GM21381 (cell line): ENCODE measurements around the gene LCE5A.
"Not testable (repeated sequence)": the region's sequence is repeated elsewhere in the genome, so short reads cannot be mapped to it uniquely, and the experiment has no call there.

Experiments
- ATAC-seq: cut with Tn5 transposase; IDR thresholded peaks from one replicate; pipeline ENCODE4 v1.9.1; 2021; ENCODE audit warnings: mild to moderate bottlenecking, moderate library complexity; ENCODE audit not compliant: unreplicated experiment

The LCE5A gene

DNA sequence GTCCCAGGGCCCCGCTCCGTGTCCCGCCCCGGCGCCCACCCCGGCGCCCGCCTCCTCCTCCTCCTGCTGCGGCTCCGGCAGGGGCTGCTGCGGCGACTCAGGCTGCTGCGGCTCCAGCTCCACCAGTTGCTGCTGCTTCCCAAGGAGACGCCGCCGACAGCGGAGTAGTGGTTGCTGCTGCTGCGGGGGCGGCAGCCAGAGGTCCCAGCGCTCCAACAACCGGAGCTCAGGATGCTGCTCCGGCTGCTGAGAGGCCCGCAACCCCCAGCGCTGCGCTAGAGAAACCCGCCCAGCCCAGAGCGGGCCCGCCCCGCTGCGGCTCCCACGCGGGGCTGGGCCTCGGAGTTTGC lies 4.8 kb downstream of the LCE5A start:
- no peak for ATAC-seq

DNA sequence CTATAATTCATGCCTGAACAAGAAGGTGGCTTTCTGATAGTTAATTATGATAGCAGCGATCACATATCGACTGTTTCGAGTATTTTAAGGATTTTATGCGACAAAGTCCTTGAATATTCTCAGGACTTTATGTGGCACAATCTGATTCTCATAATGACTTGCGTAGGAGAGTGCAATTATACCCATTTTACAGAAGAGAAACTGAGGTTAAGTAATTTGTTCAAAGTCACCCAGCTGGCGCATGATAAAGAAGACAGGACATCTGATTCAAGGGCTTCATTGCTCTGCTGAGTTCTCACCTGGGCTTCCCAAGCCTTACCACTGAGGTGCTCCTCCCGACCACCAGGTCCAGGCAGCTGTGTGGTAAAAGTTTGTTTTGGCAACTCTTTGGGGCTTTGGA lies 5.5 kb downstream of the LCE5A start:
- ATAC-seq: no peak

DNA sequence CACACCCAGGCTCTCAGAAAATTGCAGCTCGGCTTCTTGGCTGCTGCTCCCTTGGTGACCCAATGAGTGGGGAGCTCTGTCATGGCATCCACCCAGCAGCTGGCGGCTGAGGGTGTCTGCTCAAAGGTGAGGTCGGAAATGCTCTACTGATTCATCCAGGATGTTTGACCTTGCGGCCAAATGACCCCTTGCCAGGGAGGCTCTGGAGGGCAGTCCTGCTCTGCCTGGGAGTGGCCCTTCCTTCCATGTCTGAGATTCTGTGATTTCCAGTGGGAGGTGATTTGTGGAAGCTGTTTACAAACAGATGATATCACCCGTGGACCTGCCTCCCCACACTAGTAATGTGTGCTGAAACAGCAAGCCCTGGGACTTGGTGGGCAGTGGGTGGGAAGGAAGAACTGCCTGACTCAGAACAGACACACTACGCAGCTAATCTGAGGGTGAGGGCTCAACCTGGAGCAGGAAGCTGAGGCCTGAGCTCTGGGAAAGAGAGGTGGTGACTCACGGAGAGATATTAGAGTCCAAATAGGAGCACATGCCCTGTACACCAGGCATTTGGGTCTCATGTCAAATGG lies 6.7 kb downstream of the LCE5A start:
- no peak for ATAC-seq

DNA sequence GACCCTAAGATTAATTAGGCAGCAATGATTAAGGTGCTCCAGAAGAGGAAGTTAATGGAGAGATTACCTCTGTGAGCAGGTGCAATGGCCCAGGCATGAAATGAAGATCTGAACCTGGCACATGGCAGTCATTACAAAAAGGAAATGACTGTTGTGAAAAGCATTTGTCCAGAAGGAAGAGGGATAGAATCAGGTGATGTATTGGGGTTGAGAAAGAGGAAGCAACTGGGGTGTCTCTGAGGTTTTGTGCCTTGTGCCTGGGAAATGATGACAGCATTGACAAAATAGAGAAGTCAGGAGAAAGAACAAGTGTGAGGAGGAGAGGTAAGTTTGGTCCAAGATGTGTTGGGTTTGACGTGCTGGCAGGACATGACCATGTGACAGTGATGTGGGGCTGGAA lies 9.2 kb downstream of the LCE5A start:
- ATAC-seq: no peak

DNA sequence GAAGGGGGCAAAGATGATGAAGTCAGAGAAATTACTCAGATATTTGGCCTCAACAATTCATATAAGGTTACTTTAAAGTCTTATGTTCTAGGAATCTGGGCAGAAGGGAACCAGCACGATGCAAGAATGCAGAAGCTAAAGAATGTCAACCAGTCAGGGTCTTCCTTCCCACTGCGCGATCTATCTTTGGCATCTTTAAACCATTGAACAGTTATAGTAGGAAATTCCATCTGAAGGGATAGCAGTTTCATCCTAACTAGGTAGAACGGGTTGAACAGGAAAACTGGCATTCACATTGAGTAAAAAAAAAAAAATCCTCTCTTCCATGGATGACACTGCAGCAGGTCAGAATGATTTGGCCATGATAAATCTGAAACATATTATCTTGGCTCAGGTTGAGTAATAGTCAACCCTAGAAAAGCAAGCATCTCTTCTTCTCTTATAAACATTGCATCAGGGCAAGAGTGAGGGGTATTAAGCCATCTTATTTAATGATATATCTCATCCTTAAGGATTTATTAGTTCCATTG lies 10.0 kb downstream of the LCE5A start:
- no peak for ATAC-seq

DNA sequence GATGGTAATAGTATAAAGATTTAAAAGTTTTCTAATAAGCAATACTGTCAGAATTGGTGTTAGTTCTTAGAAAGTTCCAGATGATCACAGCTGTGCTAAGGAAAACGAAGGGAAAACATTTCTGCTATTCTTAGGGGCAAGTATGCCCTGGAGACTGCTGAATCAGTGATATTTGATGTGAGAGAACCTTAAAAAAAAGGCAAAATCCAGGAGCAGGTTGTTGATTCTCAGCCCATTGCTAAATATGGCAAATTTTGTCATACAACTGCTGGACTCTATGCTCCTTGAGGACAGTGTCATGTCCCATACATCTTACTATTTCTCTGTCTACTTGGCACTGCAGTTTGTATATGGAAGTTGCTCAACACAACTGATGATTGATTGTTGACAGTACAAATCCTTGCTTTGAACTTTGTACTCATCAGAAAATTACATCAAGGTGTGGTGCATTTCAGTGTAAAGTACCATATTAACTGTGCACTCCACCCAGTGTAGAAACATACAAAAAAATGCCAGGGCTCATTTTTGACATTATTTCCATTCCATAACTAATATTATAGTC lies 14.6 kb downstream of the LCE5A start:
- ATAC-seq: no peak

DNA sequence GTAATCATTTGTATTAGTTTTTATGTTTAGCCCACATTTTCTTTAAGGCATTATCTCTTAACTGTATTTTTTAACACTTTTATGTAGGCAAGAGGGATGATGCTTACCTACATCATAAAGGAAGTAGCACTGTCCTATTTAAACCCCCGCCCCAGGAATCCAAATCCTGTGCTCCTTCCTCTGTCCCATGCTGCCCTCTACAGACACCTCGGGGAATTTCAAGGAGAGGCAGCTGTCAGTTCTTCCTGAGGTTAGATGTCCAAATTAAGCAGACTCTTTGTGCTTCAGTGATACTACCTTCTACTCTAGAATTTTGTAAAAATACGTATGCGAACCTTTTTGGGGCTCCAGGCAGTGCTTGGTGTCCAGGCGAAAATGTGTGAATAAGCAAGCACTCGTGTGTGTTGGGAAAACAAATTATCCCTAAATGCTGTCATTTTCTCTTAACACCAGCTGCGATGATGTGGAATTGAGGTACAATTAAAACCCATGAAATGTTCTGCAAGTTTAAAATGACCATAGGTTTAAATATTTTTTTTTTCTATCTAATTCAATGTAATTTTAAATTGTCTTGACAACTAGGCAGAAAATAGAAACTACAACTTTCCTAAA lies 22.8 kb downstream of the LCE5A start:
- ATAC-seq: no peak

DNA sequence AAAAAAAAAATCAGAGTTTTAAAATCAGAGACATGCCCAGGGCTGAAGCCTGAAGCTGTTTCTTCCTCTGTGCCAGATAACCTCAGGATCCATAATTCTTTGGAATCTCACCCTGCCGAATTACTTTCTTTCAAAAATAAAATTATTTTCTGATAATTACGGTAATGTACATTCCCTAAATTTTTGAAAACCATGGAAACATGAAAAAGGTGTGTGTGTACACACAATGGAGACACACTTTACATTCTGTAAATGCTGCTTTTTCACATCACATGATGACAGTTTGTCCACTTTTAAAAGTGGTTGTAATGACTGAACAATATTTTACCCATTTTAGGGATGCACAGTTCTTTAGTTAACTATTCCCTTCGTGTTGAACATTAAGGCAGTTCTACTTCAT lies 25.2 kb downstream of the LCE5A start:
- ATAC-seq: no peak

DNA sequence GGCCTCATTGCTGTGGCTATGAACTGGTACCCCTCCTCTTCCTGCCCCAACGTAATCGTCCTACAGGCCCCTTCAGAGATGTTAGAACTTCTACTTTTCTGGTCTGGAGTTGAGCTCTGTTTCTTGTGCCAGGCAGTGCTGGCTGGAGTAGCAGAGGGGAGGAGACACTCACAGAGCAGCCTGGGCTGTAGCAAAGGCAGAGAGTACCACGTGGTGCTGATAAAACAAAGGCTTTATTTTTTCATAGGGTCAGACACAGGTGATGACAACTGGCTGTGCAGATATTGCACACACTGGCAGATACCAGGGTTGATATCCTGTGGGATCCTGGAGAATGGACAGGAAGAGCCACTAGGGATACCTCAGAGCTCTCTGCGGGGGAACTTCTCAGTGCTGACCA lies 26.9 kb downstream of the LCE5A start:
- ATAC-seq: no peak

GRCh38 chr1:152539901-152540300 lies 29.3 kb downstream of the LCE5A start:
- no peak for ATAC-seq

DNA sequence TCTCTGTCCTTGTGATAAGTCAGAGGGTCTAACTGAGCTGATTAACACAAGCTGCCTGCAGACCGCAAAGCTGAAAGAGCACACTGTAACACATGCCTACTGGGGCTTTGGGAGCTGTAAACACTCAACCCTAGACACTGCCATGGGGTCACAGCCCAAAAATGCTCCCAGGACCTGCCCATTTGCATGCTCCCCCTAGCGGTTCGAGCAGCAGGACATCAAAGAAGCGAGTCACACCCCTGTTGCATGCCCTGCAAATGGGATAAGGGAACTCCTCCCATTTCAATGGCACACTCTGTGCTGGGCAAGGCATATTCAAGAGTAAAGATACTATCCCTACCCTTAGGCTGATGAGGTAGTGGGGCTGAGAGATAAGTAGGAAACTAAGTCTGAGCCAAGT lies 33.2 kb downstream of the LCE5A start:
- ATAC-seq: no peak

- ATAC-seq: no peak
These were observed 36.1 kb downstream of the LCE5A start for GRCh38 chr1:152546704-152547103.

GRCh38 chr1:152548358-152548757 lies 37.8 kb downstream of the LCE5A start:
- not testable (repeated sequence) for ATAC-seq
